Limb (tissue), 2 donors: ENCODE results near the gene ABCC8.
A peak's percentile ranks its signal among the peaks of the same experiment; 100 is the strongest.

Source experiments
- DNase-seq, 2 donors: peaks; one replicate each; pipeline ENCODE4 v3.0.0-alpha.2; 2016; ENCODE audit errors: extremely low spot score in 2 of 2

ABCC8 gene

GRCh38 chr11:17472467-17472866 is 4.2 kb downstream of the ABCC8 start:
- DNase-seq, result no peak

GRCh38 chr11:17471501-17471900 is 5.1 kb downstream of the ABCC8 start:
- DNase-seq, result no peak

GRCh38 chr11:17469998-17470397 is 6.6 kb downstream of the ABCC8 start:
- DNase-seq, result no peak

GRCh38 chr11:17468122-17468521 is 8.5 kb downstream of the ABCC8 start:
- DNase-seq, result no peak

- no peak for DNase-seq
These were observed 13.0 kb downstream of the ABCC8 start for GRCh38 chr11:17463546-17464174.

GRCh38 chr11:17462940-17463339 is 13.7 kb downstream of the ABCC8 start:
- no peak for DNase-seq

GRCh38 chr11:17460406-17460805 is 16.2 kb downstream of the ABCC8 start:
- no peak for DNase-seq

GRCh38 chr11:17459236-17459896 is 17.3 kb downstream of the ABCC8 start:
- no peak for DNase-seq

GRCh38 chr11:17458268-17458667 is 18.4 kb downstream of the ABCC8 start:
- DNase-seq, result no peak

- DNase-seq, result no peak
These were observed 19.1 kb downstream of the ABCC8 start for GRCh38 chr11:17457396-17458173.

- DNase-seq, result no peak
These were observed 24.0 kb downstream of the ABCC8 start for GRCh38 chr11:17452668-17453067.

GRCh38 chr11:17449158-17449557 is 27.5 kb downstream of the ABCC8 start:
- no peak for DNase-seq

GRCh38 chr11:17446482-17446881 is 30.2 kb downstream of the ABCC8 start:
- no peak for DNase-seq

GRCh38 chr11:17445240-17445795 is 31.3 kb downstream of the ABCC8 start:
- no peak for DNase-seq

GRCh38 chr11:17443926-17444690 is 32.5 kb downstream of the ABCC8 start:
- no peak for DNase-seq

GRCh38 chr11:17443423-17443822 is 33.2 kb downstream of the ABCC8 start:
- DNase-seq, result no peak

GRCh38 chr11:17443000-17443399 is 33.6 kb downstream of the ABCC8 start:
- no peak for DNase-seq

GRCh38 chr11:17439316-17439782 is 37.3 kb downstream of the ABCC8 start:
- DNase-seq, result no peak

- no peak for DNase-seq
These were observed 39.3 kb downstream of the ABCC8 start for GRCh38 chr11:17437366-17437765.

GRCh38 chr11:17434108-17434507 is 42.5 kb downstream of the ABCC8 start:
- DNase-seq, result no peak

GRCh38 chr11:17432002-17432401 is 44.6 kb downstream of the ABCC8 start:
- DNase-seq, result peak; percentile 48 to 50
